ENCODE data around the gene FYN. TPM values are rescaled to one million over a fixed set of nuclear protein-coding genes. Genes with fewer than 3 reads are reported as not detected.
"Not testable (repeated sequence)": the region's sequence is repeated elsewhere in the genome, so short reads cannot be mapped to it uniquely, and the experiment has no call there.

The FYN gene
- total RNA-seq, 1 experiment from 2014 or later: 49.9 TPM

DNA sequence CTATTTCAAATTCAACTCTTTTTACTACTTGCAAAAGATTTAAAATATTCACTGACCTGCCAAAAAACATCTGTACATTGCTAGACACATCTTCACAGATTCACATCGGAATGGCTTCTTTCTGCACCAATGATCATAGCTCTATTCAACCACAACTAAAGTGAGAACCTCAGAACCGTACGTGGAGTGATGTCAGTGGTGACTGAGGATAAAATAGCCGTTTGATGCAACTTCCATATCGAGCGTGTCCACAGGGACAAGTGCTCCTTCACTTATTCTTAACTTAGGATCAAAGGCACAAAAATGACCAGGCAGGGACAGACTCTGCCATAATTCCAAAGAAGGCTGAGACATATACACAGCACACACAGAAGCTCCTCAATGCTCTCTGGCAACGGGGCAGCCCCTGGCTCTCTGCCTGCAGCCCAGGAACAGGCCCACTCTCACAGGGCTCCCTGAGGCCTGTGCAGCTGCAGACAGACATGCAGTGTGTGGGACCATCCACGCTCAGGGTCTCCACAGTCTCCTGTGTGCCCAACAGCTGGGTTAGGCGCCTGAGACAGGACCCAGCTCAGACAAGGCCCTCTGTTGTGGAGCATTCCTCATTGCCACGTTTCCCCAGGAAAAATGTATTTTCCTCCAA is 22.8 kb downstream of the FYN start:
- DNase-seq (ENCODE audit: low read depth): no peak

DNA sequence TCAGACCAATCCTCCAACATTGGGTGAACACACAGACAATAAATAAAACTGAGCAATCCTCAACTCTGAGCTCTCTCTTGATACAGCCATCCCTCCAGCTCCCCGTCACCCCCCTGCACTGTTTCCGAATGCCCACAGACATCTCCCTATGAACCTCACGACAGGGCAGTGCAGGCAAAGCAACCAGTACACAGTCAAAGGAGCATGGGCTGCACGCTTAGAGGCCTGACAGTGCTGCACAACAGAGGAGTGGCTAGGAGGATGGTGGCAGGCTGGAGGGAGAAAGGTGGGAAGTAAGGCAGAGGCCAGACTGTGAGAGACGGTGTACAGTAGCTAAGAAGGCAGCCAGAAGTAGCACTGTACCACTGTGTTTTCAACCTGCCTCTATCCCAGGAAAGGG is 24.0 kb downstream of the FYN start:
- DNase-seq (ENCODE audit: low read depth): no peak

DNA sequence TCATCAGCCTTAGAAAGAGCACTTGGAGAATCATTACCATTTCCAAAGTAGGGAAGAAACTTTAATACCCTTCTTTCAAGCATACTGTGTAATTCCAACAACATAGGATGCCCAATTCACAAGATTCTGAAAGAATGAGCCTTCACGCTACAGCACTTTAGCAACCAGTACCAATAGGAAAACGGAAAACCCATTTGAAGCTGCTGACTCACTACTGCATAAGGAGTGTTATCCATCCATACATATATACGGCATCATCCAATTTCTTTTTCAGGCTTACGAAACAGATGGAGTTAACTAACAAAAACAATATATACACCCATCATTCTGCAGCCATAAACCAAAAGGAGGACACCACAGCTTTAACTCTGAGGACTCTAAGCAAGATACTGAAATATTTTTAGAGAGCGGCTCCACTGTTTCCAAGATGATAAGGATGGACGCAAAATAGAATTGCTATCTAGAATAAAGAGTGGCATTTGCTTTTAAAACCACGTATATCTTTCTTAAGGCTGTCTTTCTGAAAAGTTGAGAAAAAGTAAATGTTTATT is 24.9 kb downstream of the FYN start:
- no peak for DNase-seq (ENCODE audit: low read depth)

DNA sequence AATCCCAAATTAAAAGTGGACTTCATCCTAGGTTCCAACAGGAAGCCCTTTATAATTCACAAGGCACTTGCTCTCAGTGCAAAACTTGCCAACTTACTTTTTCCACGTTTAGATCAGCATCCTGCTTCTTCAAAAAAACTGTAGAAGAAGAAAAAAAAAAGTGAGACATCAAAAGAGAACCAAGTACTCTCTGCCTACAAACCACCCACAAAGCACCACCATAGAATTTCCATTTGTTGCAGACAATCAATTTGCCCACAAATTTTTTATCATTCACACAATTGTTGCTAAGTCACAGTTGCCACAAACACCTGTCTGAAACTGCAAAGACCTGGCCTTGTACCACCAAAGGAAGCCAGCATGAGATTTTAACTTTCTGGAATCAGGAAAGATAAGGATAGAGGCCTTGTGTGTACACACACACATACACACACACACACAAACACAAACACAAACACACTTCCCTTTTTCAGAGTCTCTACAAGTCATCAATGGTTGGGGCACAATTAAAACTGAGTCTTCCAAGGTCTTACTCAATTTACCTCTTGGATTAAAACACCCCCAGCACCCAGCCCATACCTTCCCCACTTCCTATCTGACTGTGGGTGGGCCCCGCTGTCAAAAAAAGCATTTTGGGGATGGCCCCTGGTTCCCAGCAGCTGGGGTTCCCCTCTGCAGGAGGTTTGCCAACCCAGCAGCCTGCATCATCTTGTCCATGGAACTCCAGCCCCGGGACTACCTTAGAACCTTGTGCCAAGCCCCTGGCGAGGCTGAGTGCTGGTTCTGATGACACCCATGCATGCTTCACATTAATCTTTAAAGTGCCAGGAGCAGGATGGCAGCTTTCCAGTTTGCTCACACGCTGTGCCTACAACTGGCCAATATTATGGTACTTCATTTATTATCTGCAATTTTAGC is 26.5 kb downstream of the FYN start:
- peak; percentile 17 for DNase-seq (ENCODE audit: low read depth)

DNA sequence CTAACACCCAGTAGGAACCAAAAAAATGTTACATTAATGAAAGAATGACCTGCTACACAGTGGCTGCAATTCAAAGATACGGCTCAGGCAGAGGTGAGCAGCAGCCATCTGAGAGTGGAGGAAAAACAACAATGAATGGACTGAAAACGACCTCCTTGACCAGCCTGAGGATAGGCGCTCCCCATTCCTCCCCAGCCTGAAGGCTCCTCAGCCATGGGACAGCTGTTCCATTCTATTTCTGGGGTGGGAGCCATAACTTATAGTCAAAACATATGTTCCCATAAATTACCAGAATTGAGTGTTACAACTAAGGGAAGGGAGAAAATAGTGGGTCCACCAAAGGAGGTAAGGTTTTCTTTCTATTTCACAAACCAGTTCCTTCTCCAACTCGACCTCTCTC is 27.2 kb downstream of the FYN start:
- no peak for DNase-seq (ENCODE audit: low read depth)

DNA sequence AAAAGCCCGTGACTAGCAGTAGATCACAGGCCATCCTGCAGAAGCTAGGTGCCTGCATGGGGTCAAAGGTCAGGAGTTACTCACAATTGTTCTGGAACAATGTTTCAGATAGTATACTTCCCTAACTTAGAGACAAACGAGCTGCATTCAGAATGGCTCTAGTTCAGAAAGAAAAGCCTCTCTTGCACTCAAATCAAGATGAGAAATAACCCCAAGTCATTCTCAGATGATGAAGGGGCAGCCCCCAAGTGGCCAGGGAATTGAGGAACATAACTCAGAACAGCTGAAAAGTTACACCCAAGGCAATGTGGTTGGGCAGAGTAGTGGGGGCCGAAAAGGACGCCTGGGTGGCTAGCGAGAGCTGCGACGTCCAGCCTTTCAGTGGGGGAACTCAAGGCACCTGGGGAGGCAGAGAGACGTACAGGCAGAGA is 27.8 kb downstream of the FYN start:
- no peak for DNase-seq (ENCODE audit: low read depth)

DNA sequence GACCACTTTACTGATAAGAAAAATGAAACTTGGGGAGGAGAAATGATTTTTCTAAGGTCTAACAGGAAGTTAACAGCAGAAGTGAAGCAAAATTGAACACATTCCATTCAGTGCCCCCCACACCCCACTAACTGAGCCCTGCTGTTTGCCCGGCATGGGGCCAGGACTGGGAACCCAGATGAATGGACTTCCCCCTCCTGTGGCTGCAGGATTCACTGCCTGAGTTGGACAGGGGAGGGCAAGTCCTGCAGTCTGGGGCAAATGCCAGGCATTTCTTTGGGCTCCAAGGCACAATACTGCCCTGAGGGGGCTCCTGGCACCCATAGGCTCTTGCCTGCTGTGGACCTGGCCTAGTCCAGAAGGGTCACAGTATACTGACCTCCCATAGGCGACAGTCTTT is 28.3 kb downstream of the FYN start:
- DNase-seq (ENCODE audit: low read depth): peak; percentile 21

DNA sequence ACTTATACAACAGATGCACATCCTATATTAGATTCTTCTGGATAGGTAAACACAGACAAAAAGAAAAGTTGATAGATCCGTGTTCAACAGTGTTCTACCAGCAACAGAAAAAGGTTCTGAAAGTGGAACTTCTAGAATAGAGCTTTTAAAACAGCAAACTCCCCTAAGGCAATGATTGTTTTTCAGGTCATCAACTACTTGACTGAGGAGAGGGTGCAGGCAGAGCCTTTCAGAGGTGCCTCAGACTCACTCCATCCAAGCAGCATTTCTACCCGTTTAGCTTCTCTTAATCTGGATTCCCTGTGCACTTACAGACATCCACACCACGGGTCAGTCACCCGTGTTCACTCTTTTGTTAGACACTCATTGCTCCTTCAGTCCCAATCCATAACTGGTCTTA is 28.9 kb downstream of the FYN start:
- no peak for DNase-seq (ENCODE audit: low read depth)

DNA sequence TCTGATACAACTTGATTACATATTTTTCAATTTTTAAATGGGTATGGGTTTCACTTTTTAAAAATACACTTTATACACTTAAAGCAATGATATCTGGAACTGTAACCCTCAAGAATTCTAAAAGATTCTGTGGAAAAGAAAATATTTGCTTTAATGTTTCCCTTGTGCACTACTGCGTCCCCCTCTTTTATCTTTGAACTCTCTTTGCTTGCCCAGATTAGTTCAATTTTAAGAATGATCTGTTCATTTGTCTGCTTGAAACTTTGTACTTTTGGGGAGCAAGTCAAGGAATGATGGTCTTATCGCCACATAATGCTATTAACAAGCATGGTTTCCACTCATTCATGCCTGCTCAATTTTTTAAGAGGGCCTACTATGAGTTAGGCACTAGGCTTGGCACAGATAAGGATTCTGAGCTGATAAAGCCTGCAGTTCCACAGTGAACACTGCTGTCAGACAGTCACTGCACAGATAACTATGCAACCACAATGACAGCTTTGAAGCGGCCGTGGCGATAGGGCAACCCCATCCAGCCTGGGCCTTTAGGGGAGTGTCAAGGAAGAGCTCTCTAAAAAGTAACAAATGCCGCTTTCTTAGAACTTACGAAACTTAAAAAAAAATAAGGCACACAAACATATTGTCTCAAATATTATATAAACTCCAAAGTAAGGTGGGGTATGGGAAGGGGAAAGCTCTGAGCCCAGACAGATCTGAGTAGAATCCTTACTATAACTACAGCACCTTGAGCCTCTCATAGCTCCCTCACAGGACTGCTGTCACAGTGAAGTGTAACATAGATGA is 29.7 kb downstream of the FYN start:
- peak; percentile 19 for DNase-seq (ENCODE audit: low read depth)

DNA sequence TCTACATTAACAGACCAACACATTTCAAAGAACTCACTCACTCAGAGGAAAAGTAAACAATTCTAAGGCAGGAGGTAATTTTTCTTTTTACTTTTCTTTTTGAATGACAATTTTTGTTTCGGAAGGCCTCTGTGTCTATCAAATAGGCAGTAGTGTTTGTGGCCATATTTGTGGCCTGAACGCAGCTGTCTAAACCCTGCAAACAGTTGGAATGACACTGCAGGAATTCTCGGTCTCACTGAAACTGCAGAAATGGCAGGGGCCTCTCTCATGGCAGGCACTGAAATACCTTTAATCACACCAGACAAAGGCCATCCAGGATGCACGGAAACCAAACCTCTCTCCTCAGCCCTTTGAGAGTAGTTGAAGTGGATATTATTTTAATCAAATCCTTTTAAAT is 30.4 kb downstream of the FYN start:
- DNase-seq (ENCODE audit: low read depth): peak; percentile 52

DNA sequence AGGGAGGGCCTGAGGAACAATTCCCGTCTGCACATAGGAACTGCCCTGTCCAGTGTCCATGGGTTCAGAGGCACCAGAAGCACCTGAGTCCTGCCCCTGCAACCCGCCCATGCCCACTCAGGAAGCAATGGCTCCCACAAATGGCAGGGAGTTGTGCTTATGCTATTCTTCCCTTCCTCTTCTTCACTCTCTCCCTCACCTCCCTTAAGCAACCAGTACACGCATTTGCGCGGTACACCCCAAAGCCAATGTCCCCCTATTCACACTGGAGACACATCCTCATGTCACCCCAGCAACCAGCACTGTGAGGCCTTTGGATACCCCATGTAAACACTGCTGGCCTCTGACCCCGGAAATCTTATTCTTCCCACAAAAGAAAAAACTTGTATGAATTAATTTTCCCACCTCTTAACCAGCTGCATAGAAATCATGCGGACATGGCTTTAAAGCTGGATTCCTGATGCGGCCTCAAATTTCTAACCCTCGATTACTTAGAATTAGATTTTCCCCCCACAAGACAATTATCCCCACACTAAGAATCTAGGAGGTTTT is 30.9 kb downstream of the FYN start:
- no peak for DNase-seq (ENCODE audit: low read depth)

DNA sequence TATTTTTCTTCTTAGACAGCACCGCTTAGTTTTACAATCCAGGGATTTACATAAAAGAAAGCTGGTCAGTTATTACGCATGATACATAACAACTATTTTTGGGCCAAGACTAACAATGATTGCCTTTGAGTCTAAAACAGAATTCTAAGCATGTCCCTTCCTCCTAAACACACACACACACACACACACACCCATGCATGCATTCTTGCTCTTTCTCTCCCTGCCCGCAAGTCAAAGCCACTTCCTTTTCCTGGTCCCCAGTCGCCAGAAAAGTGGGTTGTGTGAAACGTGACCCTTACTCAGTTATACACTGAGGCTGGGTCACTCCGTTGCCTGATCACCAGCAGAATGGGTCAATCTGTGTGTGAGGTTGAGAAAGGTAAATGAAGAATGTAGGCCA is 31.4 kb downstream of the FYN start:
- peak; percentile 77 for DNase-seq (ENCODE audit: low read depth)

DNA sequence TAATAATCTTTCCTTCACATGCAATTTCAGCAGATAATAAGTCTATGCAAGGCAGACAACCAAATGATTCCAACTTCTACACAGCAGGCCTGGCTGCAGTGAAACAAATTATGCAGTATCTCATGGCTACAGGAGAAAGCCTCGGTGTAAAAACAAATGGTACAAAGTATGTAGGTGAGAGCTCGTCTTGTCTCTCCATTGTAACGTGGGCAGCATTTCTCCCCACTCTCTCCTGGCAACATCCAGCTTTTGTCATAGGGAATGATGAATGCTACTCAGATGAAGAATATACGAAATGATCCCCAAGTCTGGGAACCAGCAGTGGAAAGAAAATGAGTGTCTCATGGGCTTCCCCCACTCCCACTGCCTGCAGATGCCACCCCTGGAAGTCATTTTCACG is 32.4 kb downstream of the FYN start:
- DNase-seq (ENCODE audit: low read depth): no peak

DNA sequence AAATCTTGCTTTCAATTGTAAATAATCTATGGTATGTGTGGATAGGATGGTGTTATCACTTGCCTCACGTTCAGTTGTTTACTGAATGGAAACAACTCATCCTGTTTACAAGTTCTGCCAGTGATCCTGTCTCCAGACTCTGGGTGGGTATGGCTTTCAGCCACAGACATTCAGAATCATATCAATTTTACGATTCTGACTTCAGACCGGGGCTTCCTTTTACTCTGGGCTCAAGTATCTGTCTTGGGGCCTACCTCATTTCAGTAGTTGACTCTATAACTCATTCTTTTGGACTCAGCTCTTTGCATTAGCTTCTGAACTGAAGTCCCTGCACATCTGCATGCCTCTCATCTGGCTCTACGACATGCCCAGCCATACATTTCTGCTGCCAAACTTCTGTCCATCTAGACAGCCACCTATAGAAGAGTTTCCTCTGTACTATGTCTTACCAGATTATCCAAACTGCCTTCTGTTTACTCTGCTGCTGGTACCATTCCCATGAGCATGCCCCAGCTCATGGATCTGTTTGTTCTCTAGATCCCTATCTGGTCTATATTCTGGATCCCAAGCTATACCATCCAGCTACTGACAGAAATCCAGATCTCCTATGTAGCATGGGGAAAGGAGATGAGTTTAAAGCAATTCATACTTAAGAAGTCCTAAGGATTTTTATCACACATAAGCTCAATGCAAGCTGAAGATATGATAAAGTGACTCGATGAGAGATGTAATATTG is 34.3 kb downstream of the FYN start:
- no peak for DNase-seq (ENCODE audit: low read depth)

DNA sequence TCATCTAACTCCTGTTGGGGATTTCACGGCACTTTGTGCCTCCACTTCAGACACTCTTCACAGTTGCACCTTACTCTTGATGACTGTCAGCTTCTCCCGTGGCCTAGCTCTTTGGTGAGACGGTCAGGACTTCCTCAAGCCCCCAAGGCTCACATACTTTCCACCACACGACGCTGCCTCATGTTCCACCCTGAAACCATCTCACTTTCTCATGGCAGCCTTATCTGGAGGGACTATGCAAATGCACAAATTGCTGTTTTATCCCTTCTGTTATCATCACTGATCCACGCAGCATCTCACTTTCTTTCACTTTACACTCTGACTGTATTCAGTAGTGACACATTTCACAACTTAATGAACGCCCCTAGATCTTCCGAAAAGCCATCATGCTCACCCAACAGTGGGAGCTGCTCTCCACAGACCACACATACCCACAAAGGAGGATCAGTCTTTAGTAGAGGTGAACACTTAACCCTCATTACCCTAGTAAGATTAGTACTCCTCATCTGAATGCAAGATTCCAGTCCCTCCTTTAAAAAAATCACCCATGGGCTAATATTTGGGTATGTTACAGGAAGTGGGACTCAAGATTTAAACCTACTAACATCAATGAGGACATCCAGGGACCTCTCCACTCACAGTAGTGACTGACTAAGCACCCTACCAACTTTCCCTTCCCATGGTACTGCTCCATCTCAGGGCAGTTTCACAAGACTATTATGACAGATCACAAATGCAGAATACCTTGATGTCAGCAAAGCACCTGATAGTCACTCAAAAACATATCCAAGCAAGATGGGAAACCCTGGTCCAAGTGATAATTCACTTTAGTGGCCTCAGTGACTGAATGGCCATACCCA is 35.4 kb downstream of the FYN start:
- DNase-seq (ENCODE audit: low read depth): no peak

DNA sequence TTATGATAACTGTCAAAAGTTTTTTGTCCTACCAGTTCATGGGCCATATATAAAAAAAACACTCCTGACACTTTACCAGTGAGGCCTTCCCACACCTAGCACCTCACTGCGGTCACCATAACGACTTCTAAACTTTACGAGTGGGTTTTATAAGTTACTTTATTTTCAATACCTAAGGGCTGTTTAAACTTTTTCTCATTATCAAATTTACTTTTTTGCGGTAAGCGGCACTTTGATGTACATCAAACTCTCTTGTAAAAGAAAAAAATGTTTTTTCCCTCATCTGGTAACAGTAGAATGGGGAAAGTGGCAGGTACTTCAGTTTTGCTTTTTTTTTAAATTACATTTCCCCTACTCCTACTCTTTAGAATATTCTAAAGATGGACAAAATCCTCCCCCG is 36.2 kb downstream of the FYN start:
- DNase-seq (ENCODE audit: low read depth): no peak

DNA sequence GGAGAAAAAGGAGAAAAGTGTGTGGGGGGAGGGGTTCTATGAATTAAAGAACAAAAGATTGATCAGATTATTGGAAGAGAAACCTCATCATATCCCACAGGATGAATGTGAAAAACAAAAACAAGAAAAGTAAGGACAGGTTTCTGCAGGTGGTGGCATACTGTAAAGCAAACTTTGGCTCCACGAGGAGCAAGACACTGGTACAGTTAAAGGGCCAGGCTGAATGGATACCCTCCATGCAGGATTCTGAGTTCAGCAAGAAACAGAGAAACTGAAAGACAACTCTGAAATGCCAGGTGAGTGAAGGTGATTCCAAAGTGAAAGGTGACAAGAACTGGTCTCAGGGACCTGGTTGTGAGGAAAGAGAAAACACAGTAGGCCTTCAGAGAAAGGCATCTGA is 37.4 kb downstream of the FYN start:
- no peak for DNase-seq (ENCODE audit: low read depth)

DNA sequence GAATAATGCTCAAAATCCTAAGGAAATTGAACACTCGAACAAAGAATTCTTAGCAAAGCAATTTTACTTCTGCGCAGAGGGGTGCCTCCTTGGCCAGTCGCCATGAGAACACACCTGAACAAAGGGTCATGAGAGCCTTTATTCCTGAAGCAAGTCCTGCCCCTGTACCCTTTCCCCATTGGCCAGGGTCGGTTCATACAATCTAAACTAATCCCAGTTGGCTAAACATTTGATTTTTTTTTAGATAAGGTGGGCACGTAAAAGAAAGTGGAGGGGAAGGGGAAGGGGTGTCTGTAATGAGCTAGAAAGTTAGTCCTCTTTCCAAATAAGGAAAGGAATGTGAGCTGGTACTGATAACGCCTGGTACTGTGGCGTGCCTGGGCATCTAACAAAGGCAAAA is 37.9 kb downstream of the FYN start:
- DNase-seq (ENCODE audit: low read depth): not testable (repeated sequence)

DNA sequence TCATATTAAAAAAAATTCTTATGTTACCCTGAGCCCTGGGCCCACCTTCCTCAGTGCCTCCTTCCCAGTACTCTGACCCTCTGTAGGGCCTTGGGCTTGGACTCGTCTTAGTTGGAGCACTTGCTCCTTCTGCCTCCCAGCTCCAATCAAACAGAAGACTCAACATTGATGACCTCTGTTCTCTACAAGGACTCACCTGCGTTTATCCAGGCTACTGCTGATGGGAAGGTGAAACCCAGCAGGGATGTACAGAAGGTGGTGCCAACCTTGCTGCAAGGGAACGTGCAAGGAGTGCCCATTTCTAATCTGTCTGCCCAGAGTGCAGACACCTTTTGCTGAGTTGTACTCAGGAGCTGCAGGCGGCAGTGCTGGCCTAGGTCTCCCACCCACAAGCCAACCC is 38.9 kb downstream of the FYN start:
- no peak for DNase-seq (ENCODE audit: low read depth)

DNA sequence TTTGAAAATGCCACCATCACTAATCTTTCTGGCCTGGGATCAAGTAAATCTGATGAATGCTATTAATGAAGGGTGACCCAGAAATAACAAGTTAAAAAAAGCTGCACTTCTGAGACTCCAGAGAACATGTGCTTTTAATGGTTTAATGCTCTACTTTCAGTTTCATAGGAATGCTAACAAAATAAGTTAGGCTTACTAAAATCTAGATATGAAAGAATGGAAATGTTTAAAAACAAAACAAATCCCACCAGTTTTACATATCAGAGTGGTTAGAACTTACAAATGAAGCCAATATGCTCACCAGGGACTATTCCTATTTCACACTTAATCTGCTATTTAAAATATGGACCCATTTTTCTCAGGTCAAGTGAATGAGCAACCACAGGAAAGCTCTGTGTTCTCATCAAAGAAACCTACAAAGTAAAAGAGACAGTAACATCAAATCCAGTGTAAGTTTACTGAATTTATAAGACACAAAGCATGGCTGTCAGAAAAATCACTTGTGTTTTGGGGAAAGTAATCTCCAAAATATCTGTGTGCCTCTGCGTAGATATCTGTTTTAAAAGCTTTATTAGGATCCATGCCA is 40.3 kb downstream of the FYN start:
- DNase-seq (ENCODE audit: low read depth): no peak
